ENCODE measurements around the gene NDUFS5. TPM values are rescaled to one million over a fixed set of nuclear protein-coding genes. Genes with fewer than 3 reads are reported as not detected.
"Not testable (repeated sequence)": the region's sequence is repeated elsewhere in the genome, so short reads cannot be mapped to it uniquely, and the experiment has no call there.

The NDUFS5 gene
- total RNA-seq, 3 donors from 2014 or later: 299 to 582 (median 393) TPM

DNA sequence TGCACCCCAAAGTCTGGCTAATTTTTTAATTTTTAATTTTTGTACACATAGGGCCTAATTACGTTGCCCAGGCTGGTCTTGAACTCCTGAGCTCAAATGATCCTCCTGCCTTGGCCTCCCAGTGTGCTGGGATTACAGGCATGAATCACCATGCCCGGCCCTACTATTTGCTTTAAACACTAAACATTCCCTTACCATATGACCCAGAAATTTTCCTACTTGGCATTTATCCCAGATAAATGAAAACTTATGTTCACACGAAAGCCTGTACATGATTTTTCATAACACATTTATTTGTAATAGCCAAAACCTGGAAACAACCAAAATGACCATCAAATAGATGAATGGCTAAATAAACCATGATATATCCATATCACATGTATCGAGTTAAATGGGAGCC lies 35.8 kb downstream of the NDUFS5 start:
- intact Hi-C loops (cut with DNase I; ENCODE audit: low total_unique reads): no loop called here
- no peak for TF ChIP-seq POLR2AphosphoS5 (IDR thresholded peaks at IDR 0.05)
- no peak for TF ChIP-seq POLR2A (IDR thresholded peaks at IDR 0.05)
- TF ChIP-seq, protein P1, sequence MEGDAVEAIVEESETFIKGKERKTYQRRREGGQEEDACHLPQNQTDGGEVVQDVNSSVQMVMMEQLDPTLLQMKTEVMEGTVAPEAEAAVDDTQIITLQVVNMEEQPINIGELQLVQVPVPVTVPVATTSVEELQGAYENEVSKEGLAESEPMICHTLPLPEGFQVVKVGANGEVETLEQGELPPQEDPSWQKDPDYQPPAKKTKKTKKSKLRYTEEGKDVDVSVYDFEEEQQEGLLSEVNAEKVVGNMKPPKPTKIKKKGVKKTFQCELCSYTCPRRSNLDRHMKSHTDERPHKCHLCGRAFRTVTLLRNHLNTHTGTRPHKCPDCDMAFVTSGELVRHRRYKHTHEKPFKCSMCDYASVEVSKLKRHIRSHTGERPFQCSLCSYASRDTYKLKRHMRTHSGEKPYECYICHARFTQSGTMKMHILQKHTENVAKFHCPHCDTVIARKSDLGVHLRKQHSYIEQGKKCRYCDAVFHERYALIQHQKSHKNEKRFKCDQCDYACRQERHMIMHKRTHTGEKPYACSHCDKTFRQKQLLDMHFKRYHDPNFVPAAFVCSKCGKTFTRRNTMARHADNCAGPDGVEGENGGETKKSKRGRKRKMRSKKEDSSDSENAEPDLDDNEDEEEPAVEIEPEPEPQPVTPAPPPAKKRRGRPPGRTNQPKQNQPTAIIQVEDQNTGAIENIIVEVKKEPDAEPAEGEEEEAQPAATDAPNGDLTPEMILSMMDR (IDR thresholded peaks at IDR 0.05): no peak

DNA sequence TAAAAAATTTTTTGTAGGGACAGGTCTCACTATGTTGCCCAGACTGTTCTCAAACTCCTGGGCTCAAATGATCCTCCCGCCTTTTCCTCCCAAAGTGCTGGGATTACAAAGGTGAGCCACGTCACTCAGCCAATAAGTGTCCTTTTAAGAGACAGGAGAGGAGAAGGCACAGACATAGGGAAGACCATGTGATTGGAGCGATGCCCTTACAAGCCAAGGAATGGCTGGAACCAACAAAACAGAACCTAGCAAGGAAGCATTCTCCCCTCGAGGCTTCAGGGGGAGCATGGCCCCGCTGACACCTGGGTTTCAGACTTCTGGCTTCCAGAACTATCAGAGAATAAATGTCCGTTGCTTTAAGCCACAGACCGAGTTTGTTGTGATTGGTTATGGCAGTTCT lies 37.0 kb downstream of the NDUFS5 start:
- peak overlapping the region in 1 of 2 donors; percentile 7 for H3K27ac ChIP-seq

More for the DNA sequence above, 35.8 kb downstream of the NDUFS5 start:
- Histone ChIP-seq H3K27me3 (no peaks in the 10 kb centered on the region), H3K4me3 (no peak overlapping the region), H3K36me3 (no peaks in the 10 kb centered on the region), H3K4me1 (no peaks in the 10 kb centered on the region), H3K27ac (no peak overlapping the region), H3K9me3 (no peaks in the 10 kb centered on the region)
- no peak for DNase-seq (ENCODE audit: low spot score in 2 of 2)

DNA sequence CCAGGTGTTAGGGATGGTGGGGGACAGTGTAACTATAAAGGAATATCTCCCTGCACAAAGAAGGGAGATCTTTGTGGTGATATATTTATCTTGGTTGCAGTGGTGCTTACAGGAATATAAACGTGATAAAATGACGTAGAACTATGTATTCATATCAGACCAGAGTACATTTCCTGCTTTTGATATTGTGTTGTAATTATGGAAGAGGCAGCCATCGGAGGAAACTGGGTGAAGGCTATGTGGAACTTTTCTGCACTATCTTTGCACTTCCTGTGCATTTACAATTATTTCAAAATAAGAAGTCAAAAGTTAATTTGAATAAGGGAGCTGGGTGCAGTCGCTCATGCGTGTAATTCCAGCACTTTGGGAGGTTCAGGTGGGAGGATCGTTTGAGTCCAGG lies 37.6 kb downstream of the NDUFS5 start:
- Histone ChIP-seq H3K9me3 (no peaks in the 10 kb centered on the region), H3K27ac (no peak overlapping the region), H3K4me3 (no peak overlapping the region), H3K27me3 (no peaks in the 10 kb centered on the region), H3K4me1 (no peaks in the 10 kb centered on the region), H3K36me3 (no peaks in the 10 kb centered on the region)
- no peak for DNase-seq (ENCODE audit: low spot score in 2 of 2)
- TF ChIP-seq POLR2A (IDR thresholded peaks at IDR 0.05) (no peak), POLR2AphosphoS5 (IDR thresholded peaks at IDR 0.05) (no peak)
- TF ChIP-seq, protein P1 (IDR thresholded peaks at IDR 0.05): no peak
- intact Hi-C loops (cut with DNase I; ENCODE audit: low total_unique reads): no loop called here

More for the DNA sequence above, 37.0 kb downstream of the NDUFS5 start:
- Histone ChIP-seq H3K9me3 (no peaks in the 10 kb centered on the region), H3K4me3 (no peak overlapping the region), H3K36me3 (no peaks in the 10 kb centered on the region), H3K4me1 (no peaks in the 10 kb centered on the region), H3K27me3 (no peaks in the 10 kb centered on the region)
- no peak for DNase-seq (ENCODE audit: low spot score in 2 of 2)
- no peak for TF ChIP-seq POLR2AphosphoS5 (IDR thresholded peaks at IDR 0.05)
- TF ChIP-seq, protein P1 (IDR thresholded peaks at IDR 0.05): no peak
- no peak for TF ChIP-seq POLR2A (IDR thresholded peaks at IDR 0.05)
- intact Hi-C loops (cut with DNase I; ENCODE audit: low total_unique reads): no loop called here

DNA sequence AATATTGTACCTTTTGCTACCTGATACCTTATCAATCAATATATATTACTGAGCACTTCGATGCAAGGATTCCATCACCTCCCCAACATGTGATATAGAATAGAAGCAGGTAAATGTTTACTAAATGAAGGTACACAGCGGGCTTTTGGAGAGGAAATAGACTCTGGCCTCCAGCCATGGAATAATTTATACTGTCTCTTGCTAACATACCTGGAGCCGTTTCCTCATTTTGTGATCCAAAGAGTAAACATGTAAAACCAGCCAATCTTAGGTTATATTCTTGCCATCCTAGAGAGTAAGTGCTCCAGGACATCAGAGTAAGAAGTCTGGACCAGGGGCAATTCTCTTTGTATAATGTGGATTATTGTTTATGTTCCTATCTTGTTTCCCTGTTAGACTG lies 39.4 kb downstream of the NDUFS5 start:
- DNase-seq (ENCODE audit: low spot score in 2 of 2): no peak
- Histone ChIP-seq H3K9me3 (no peaks in the 10 kb centered on the region), H3K4me3 (no peak overlapping the region), H3K4me1 (no peaks in the 10 kb centered on the region), H3K27ac (no peak overlapping the region), H3K36me3 (no peaks in the 10 kb centered on the region), H3K27me3 (no peaks in the 10 kb centered on the region)
- no peak for TF ChIP-seq POLR2A (IDR thresholded peaks at IDR 0.05)
- intact Hi-C loops (cut with DNase I; ENCODE audit: low total_unique reads): no loop called here

DNA sequence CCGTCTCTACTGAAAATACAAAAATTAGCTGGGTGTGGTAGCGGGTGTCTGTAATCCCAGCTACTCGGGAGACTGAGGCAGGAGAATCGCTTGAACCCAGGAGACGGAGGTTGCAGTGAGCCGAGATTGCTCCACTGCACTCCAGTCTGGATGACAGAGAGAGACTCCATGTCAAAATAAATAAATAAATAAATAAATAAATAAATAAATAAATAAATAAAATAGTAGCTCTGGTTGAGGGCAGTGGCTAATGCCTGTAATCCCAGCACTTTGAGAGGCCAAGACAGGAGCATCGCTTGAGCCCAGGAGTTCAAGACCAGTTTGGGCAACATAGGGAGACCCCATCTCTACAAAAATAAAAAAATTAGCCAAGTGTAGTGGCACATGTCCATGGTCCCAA lies 42.1 kb downstream of the NDUFS5 start:
- H3K27ac ChIP-seq; H3K4me1 ChIP-seq; H3K9me3 ChIP-seq; H3K4me3 ChIP-seq; H3K36me3 ChIP-seq; DNase-seq (ENCODE audit: low spot score in 2 of 2); H3K27me3 ChIP-seq; intact Hi-C loops (cut with DNase I; ENCODE audit: low total_unique reads): not testable (repeated sequence)

DNA sequence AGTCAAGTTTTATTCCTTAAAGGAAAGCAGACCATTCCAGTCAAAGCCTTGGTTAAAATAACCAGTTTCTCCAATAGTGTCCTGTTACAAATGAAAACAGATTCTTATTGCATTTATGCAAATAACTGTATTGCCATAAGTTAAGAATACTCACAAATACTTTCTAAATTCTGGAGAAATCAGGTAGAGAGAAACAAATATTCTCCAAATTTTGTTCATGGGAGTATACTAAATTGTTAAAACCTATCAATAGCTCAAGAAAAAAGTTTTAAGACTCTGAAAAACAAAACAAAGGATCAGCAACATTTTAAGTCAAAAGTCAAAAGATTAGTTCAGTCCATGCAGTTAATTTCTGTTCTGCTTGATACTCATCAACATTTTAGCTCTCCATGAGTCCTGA lies 45.4 kb downstream of the NDUFS5 start:
- intact Hi-C loops (cut with DNase I; ENCODE audit: low total_unique reads); H3K4me1 ChIP-seq; DNase-seq (ENCODE audit: low spot score in 2 of 2); H3K9me3 ChIP-seq; H3K27me3 ChIP-seq; H3K27ac ChIP-seq; H3K4me3 ChIP-seq; H3K36me3 ChIP-seq: not testable (repeated sequence)

DNA sequence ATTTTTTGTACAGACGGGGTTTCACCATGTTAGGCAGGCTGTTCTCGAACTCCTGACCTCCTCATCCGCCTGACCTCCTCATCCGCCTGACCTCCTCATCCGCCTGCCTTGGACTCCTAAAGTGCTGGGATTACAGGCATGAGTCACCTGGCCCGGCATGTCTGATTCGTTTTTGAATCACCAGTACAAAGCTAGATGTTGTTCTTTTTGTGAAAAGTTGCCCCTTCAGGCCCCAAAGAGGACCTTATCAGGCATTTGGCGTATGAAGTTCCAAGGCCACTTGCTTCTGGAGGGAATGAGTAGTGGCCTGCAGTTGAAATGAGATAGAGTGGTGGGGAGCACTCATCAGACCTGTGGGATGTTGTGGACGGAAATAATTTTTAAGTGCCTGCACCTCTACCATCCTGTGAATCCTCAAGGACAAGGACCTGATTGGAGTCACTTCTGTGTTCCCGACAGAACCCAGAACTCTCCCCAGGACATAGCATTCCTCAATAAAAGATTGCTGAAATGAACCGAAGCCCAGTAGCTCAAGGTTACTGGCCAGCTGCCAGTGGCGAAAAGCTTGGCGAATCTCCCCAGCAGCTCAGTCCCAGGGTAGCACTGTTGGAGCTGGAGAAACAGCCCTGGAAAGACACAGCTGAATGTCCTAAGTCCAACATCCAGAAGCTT lies 50.1 kb downstream of the NDUFS5 start:
- intact Hi-C loops (cut with DNase I; ENCODE audit: low total_unique reads): no loop called here
- peak in 1 of 3 donors; percentile 12 for TF ChIP-seq POLR2AphosphoS5 (IDR thresholded peaks at IDR 0.05)
- TF ChIP-seq POLR2A (IDR thresholded peaks at IDR 0.05): no peak
- DNase-seq (ENCODE audit: low spot score in 2 of 2): peak; percentile 56 to 61
- H3K4me1 ChIP-seq: peaks cover 4 to 6% of the 10 kb centered on the region in 2 donors
- no peak overlapping the region for H3K4me3 ChIP-seq
- H3K9me3 ChIP-seq: no peaks in the 10 kb centered on the region
- H3K27ac ChIP-seq: peak overlapping the region; percentile 10 to 82
- no peaks in the 10 kb centered on the region for H3K36me3 ChIP-seq
- no peaks in the 10 kb centered on the region for H3K27me3 ChIP-seq

All from breast epithelium (tissue), 4 donors.